ENCODE data around the gene NCF2. TPM values are rescaled to one million over a fixed set of nuclear protein-coding genes. Genes with fewer than 3 reads are reported as not detected.
A peak's percentile ranks its signal among the peaks of the same experiment; 100 is the strongest.

NCF2 gene
- total and polyA plus RNA-seq, 4 donors: 1.2 to 15.1 (median 7.5) TPM

- no peak overlapping the region for H3K9ac ChIP-seq (ENCODE audit: low read depth in 1 of 2, low read length in 2 of 2)
- peaks cover 3 to 22% (median 15%) of the 10 kb centered on the region in 4 donors for H3K36me3 ChIP-seq (ENCODE audit: control insufficient read depth in 4 of 4, insufficient read depth in 3 of 4, low read depth in 1 of 4, low read length in 3 of 4)
- H3K27ac ChIP-seq (ENCODE audit: low read depth in 1 of 2, low read length in 2 of 2): no peak overlapping the region
- H3K4me1 ChIP-seq (ENCODE audit: control insufficient read depth in 4 of 4, insufficient read depth in 4 of 4, low read length in 3 of 4): peaks cover 1 to 43% (median 30%) of the 10 kb centered on the region in 4 donors
- H3K27me3 ChIP-seq (ENCODE audit: control insufficient read depth in 4 of 4, insufficient read depth in 4 of 4, low read length in 3 of 4): no peaks in the 10 kb centered on the region
- TF ChIP-seq EGR1 (IDR thresholded peaks at IDR 0.05; ENCODE audit: low read depth in 2 of 2) (no peak), HNF4A (conservative IDR thresholded peaks at IDR 0.05) (peak in 1 of 2 donors; percentile 7)
- no peaks in the 10 kb centered on the region for H3K9me3 ChIP-seq (ENCODE audit: control insufficient read depth in 4 of 4, low read length in 3 of 4)
- DNase-seq (ENCODE audit: low spot score): no peak
- 23% methylated on average over 2 of the region's 2 CpGs for WGBS
- no peak overlapping the region for H3K4me3 ChIP-seq (ENCODE audit: low read depth in 1 of 3, low read length in 3 of 3)
Observed at GRCh38 chr1:183632114-183632513, 41.9 kb upstream of the NCF2 start.

GRCh38 chr1:183630748-183631147 is 40.5 kb upstream of the NCF2 start:
- Histone ChIP-seq H3K9me3 (ENCODE audit: control insufficient read depth in 4 of 4, low read length in 3 of 4) (no peaks in the 10 kb centered on the region), H3K9ac (ENCODE audit: low read depth in 1 of 2, low read length in 2 of 2) (no peak overlapping the region), H3K4me3 (ENCODE audit: low read depth in 1 of 3, low read length in 3 of 3) (no peak overlapping the region), H3K27me3 (ENCODE audit: control insufficient read depth in 4 of 4, insufficient read depth in 4 of 4, low read length in 3 of 4) (no peaks in the 10 kb centered on the region), H3K4me1 (ENCODE audit: control insufficient read depth in 4 of 4, insufficient read depth in 4 of 4, low read length in 3 of 4) (peaks cover 1 to 38% (median 27%) of the 10 kb centered on the region in 4 donors), H3K36me3 (ENCODE audit: control insufficient read depth in 4 of 4, insufficient read depth in 3 of 4, low read depth in 1 of 4, low read length in 3 of 4) (peaks cover 3 to 22% (median 15%) of the 10 kb centered on the region in 4 donors), H3K27ac (ENCODE audit: low read depth in 1 of 2, low read length in 2 of 2) (no peak overlapping the region)
- WGBS: 71% methylated on average over 2 of the region's 2 CpGs
- TF ChIP-seq ZBTB33 (IDR thresholded peaks at IDR 0.05) (no peak), YY1 (IDR thresholded peaks at IDR 0.05) (no peak), EGR1 (IDR thresholded peaks at IDR 0.05; ENCODE audit: low read depth in 2 of 2) (no peak), HNF4A (conservative IDR thresholded peaks at IDR 0.05) (no peak), TAF1 (conservative IDR thresholded peaks at IDR 0.05) (no peak), NR2F2 (IDR thresholded peaks at IDR 0.05) (no peak), FOXA2 (IDR thresholded peaks at IDR 0.05) (no peak), REST (IDR thresholded peaks at IDR 0.05) (no peak), MAX (IDR thresholded peaks at IDR 0.05) (no peak), JUND (IDR thresholded peaks at IDR 0.05) (no peak), SP1 (IDR thresholded peaks at IDR 0.05) (no peak), HNF4G (IDR thresholded peaks at IDR 0.05) (no peak), ATF3 (IDR thresholded peaks at IDR 0.05) (no peak), GABPA (IDR thresholded peaks at IDR 0.05 in 1 of 2, conservative IDR thresholded peaks at IDR 0.05 in 1 of 2) (no peak), RXRA (IDR thresholded peaks at IDR 0.05) (no peak), FOXA1 (IDR thresholded peaks at IDR 0.05) (no peak)
- DNase-seq (ENCODE audit: low spot score): no peak
